Fibroblast of skin of abdomen (primary cell): ENCODE data around the gene TMEM131L.
A peak's percentile ranks its signal among the peaks of the same experiment; 100 is the strongest.

Experiments
- DNase-seq: peaks from one replicate; pipeline ENCODE4 v3.0.0-alpha.2; 2013

Gene TMEM131L

GRCh38 chr4:153474251-153474650 is 8.1 kb downstream of the TMEM131L start:
- DNase-seq = no peak

DNA sequence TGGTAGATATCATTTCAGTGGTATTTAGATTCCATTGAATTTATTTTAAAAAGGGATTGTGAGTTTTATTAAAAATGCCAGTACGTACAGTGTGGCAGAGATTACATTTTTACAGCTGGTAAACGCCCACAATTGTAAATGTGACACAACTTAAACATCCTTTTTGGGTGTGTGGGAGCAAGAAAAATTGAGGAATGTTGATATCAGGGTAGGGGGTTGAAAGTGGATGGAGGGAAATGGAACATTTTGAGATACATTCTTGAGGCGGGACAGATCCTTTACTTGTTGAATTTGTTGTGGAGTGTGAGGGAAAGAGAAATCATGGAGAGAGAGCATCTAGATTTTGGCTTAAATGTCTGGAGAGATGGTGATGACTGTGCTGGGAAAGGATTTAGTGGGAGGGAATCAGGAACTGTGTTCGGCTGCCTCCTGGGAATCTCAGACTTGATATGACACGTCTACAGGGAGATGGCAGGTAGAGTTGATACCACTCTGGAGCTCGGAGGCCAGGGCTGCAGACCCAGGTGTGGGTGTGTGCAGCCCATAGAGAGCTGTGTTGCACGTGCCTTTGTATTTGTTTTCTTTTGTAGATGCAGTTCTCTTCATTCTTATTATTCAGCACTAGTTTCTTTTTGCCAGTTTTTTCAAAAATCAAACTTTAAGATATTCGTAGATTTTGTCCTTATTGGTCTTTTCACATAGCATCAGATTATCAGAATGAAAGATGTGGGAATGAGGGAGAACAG is 10.8 kb downstream of the TMEM131L start:
- DNase-seq = no peak

DNA sequence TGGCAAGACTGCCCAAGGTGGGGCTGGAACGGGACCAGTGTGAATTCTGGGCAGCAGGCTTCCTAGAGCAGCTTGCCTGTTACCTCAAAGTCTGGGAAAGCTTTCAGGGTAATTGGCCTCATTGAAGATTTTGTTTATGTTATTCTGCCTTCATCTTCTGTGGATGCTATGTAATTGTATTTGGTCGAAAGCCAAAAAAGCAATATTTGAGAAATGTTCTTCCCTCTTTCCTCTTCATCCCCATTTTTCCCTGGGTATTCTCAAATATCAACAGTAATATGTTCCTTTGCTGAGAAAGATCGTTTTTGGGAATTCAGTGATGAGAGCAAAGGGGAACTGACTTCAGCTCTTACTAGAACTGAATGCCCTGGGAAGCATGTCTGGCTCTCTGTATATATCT is 12.9 kb downstream of the TMEM131L start:
- DNase-seq = no peak

- no peak for DNase-seq
Measured at GRCh38 chr4:153480704-153481103, 14.5 kb downstream of the TMEM131L start.

GRCh38 chr4:153481478-153481877 is 15.3 kb downstream of the TMEM131L start:
- DNase-seq = no peak

GRCh38 chr4:153483432-153484418 is 17.6 kb downstream of the TMEM131L start:
- no peak for DNase-seq

DNA sequence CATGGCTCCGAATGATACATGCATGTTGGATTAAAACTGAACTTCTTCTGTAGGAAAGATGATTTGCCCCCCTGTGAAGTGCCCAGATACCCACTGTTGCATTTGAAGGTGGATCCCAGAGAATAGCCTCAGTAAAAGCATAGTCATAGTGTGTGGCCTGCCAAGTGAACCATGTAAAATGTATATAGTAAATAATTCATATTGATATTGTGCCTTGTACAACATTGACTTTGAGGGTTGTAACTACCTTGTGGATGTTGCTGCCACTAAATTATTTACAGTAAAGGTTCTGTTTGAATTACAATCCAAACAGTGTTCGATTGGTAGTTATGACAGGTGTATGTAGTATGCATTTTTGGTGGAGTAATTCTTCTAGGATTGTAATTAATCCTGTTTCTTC is 19.2 kb downstream of the TMEM131L start:
- DNase-seq = no peak

DNA sequence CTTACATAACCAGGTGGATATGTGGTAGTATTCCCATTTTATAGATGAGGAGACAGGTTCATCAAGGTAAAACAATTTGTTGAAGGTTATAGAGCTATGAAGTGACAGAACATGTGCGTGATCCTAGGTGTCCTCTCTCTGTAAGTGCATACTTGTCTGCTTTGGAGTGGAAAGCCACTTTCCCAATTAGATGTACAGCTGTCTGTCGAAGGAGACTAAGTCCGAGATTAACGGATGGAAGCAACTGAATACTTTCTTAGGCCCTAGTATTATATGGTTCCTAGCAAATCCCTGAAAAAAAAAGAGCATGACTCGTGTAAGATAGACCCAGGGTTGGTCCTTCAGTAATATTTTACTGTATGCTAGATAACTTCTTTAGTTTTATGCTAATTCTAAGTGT is 19.7 kb downstream of the TMEM131L start:
- DNase-seq = no peak

DNA sequence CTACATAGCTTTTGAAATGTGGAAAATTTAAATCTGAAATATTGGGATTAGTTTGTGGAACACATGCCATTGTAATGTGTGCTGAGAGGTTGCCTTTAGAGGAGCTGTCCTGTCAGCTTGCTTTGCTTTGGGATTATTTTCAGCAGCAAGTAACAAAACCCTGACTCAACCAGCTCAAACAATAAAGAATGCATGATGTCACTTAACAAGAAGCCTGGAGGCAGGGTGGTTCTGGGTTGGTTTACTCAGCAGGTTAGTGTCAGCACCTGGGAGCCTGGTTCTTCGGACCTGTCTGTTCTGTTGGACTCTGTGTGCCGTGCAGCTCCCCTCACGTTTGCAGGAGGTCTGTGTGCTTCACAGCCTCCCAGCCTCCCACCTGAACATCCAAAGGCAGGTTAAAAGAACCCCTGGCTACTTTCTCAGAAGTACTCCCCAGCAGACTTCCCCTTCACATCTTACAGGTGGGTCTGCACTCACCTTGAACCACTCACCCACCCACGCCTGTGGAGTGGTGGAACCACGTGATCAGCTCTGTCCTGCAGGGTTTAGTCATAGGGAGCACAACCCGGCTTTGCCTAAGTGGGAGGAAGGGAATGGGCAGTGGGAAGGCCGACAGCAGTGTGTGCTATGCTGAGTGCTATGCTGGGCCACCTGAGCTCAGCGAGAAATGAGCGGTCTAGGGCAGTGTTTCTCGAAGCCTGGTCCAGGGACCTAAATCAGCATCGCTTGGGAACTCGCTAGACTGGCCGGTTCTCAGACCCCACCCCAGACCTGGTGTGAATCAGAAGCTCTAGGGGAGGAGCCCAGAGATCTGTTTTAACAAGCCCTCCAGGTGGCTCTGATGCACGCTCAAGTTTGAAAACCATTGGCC is 20.4 kb downstream of the TMEM131L start:
- peak; percentile 82 for DNase-seq

DNA sequence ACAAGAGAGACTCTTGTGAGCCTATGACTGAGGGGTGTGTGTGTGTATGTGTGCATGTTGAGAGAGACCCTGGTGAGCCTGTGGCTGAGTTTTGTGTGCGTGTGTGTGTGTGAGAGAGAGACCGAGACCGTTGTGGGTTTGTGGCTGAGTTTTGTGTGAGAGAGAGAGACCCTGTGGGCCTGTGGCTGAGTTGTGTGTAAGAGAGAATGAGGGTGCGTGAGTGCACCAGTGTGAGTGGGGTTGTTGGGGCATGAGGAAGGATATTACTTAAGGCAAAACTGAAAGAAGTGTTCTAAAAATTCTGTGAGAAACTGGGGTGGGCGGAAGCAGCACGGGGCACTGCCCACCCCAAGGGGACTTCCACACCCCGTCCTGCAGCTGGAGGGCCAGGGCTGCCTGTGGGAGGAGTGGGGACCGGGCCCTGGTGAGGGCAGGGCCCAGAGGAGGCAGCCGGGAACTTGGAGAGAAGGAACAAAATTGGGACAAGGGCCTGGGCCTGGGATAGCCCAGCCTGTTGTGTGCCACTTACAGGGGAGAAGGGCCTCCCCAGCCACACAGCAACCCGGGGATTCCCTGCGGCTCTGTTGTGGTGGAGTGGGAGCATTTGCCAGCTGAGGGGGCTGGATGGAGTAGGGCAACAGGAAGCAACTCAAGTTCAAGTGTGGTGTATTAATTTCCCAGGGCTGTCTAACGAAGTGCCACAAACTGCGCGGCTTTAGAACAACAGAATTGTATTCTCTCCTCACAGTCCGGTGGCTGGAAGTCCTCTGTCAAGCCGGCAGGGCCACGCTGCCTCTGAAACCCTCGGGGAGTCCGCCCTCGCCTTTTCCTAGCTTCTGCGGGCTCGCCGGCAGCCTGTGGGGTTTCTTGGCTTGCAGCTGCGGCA is 22.1 kb downstream of the TMEM131L start:
- no peak for DNase-seq

GRCh38 chr4:153489856-153490558 is 23.8 kb downstream of the TMEM131L start:
- no peak for DNase-seq

DNA sequence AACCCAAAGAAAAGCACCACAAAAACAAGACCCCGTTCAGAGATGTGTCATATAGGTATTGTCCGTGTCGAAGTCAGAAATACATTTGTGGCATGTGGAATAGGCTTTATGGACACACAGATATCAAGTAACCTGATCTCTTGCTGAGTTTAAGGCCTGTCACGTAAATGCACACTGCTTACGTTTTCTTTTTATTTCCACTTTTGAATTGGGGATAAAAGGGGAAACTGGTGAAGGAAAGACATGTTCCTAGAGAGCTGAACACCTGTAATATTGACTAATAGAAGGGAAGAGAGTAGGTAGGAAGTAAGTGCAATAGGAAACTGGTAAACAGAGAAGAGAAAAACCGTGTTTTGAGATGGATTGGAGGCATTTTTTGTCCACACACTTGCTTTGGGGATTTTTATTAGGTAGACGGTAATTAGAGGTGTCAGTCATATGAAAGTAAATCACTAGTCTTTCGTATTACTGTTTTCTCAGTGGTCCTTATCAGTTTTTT is 24.9 kb downstream of the TMEM131L start:
- no peak for DNase-seq

- no peak for DNase-seq
Measured at GRCh38 chr4:153494562-153494961, 28.4 kb downstream of the TMEM131L start.

DNA sequence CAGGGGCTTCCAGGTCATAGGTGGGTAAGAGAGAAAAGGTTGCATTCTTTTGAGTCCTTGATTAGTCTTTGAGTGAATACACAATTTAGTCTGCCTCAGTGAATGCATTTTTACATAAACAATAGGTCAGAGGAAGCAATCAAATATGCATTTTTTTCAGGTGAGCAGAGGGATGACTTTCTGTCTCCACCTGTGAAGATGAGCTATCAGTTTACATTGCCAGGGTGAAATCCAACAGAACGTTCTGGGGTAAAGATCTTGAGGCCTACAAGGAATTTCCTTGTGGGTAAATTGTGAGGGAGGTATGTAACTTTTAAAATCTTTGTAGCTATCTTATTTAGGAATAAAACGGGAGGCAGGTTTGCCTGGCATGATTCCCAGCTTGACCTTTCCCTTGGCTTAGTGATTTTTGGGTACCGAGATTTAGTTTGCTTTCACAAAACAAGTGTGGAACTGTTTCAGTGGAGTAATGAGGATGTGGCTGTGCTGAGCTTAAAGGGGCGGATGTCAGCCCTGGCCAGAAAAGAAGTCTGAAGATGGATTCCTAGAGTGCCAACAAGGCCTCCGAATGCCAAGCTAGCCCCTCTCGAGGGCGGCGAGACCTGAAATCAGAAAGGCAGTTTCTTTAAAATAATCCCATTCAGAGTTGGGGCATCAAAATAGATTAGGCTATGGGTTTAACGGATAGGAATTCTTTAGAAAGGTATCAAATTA is 29.5 kb downstream of the TMEM131L start:
- no peak for DNase-seq

DNA sequence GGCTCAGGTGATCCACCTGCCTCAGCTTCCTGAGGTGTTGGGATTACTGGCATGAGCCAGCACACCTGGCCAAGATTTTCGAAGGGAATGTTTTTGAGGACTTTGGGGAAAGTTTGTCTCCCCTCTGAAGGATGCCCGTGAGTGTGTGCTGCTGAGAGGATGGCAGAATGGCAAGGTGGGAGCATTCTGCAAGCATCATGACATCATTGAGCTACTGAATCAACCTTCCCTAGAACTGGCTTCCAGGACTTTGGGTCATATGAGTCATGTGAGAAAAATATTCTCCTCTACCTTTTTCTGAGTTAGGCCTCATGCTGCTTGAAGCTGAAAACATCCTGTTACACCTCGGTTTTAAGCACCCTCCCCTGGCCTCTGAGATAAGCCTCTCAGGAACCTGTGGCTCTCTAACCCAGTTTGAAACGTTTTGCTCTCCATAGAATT is 31.0 kb downstream of the TMEM131L start:
- no peak for DNase-seq

GRCh38 chr4:153497988-153498967 is 32.1 kb downstream of the TMEM131L start:
- DNase-seq = peak; percentile 84

DNA sequence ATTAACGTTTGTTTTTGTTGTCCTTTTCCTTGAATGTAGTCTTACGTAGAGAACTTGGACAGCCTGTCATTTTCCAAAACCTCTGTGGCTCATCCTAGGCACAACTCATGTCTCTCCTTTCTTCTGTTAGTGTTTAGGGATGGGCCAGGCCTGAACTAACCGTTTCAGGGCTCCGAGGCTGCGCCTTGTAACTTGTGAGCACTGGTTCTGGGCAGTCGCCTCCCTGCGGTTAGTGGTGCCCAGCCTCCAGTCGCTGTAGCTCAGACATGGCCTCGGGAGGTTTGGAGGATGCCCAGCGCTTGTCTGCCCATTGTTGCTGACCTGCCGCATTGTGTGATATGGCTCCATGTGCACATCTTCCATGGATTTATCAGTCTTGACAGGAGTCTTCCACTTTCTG is 32.8 kb downstream of the TMEM131L start:
- DNase-seq = no peak

- no peak for DNase-seq
Measured at GRCh38 chr4:153501578-153501977, 35.4 kb downstream of the TMEM131L start.

GRCh38 chr4:153502584-153502983 is 36.4 kb downstream of the TMEM131L start:
- DNase-seq = peak; percentile 51
